ENCODE data around the gene COL15A1.

DNA sequence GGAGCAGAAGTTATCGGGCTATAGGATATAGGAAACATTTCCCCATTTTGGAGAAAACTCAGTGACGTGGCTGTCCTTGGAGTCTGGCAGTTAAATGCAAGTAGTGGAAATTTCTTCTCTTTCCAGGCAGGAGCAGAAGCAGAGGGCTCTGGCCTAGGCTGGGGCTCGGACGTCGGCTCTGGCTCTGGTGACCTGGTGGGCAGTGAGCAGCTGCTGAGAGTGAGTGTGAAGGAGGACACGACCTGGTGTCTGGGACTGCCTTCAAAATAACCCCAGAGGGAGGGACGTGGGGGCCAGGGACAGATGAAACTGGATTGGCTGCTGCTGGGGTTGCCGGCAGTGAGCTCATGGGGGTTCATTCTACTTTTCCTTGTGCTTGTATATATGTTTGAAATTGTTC is 79.5 kb downstream of the COL15A1 start:
- no peak for TF ChIP-seq POLR2A (IDR thresholded peaks at IDR 0.05; ENCODE audit: low read length)
- TF ChIP-seq GATA1 (IDR thresholded peaks at IDR 0.05; ENCODE audit: low read depth, low read length) = no peak
